NCI-H345 treated with DMSO at 0.1 percent for 48 hours (cell line): Measurements from ENCODE around the gene KLF18.
"Not testable (repeated sequence)": the region's sequence is repeated elsewhere in the genome, so short reads cannot be mapped to it uniquely, and the experiment has no call there.

Source experiments
- DNase-seq: peaks from one replicate; lab custom pipeline; 2025; ENCODE audit not compliant: unreplicated experiment; lab: John Stamatoyannopoulos, UW

The KLF18 gene

GRCh38 chr1:44141531-44141930 is at the start of gene KLF18:
Gene KLF18, minus strand, starts transcription at chr1:44141631. Its CDS starts 0 bp downstream, at chr1:44141631.
- no peak for DNase-seq

GRCh38 chr1:44174630-44175029 is 33.2 kb upstream of the KLF18 start:
- DNase-seq: no peak

GRCh38 chr1:44170281-44170823 is 28.9 kb upstream of the KLF18 start:
- no peak for DNase-seq

DNA sequence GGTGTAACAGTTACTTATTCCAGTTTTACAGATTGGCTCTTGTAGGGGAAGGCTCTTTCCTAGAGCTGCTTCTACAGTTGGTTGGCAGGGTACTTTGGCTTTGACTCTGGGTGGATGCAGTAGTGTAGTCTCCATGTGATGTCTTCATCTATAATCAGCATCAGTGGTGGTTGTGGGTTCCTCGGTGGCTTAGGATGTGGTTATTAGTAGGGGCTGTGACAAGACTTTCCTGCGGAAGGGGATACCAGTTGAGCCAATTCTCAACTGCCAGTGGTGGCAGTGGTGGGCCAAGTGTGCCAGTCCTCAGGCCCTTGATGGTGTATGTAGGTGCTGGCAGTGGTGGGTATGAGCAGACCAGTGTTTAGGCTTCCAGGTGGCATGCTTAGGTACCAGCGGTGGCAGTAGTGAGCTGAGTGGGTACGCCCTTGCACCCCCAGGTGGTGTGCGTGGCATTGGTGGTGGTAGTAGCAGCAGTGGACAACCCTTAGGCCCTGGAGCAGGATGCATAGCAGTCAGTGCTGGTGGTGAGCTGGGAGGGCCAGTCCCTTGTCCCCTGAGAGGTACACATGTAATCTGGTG is 27.2 kb upstream of the KLF18 start:
- no peak for DNase-seq

GRCh38 chr1:44161546-44161945 is 20.1 kb upstream of the KLF18 start:
- DNase-seq: no peak

- no peak for DNase-seq
These were observed 17.4 kb upstream of the KLF18 start for GRCh38 chr1:44158871-44159270.

- no peak for DNase-seq
These were observed 16.5 kb upstream of the KLF18 start for GRCh38 chr1:44157903-44158302.

DNA sequence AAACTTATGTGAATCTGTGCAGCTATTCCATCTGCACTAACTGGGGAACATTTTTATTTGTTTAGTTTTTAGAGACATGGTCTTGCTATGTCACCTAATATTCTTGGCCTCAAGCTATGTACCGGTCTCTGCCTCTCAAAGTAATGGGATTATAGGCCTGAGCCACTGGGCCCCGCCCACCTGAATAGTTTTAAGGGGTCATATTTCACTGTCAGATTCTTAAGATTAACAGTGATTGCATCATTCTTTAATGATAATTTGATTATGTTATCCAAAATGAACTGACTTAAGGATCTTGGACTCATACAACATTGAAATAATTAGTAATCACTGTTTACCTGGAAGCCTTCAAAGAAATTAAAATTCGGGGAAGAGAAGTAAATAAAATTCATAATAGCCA is 12.6 kb upstream of the KLF18 start:
- no peak for DNase-seq

DNA sequence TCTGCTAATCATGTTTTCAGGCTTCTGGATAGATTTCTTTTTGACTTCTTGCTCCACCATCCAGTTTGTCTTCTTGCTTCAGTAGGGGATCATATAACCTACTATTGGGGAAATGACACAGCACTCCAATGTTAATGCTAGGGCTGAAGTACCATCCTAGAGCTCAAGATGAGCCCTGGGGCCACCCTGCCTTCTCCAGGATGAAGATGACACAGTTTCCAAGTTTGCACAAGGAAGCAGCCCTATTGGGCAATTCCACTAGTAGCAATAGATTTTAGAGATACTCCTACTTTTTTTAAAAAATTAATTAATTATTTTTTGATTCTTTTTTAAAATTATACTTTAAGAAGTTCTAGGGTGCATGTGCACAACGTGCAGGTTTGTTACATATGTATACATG is 11.3 kb upstream of the KLF18 start:
- no peak for DNase-seq

DNA sequence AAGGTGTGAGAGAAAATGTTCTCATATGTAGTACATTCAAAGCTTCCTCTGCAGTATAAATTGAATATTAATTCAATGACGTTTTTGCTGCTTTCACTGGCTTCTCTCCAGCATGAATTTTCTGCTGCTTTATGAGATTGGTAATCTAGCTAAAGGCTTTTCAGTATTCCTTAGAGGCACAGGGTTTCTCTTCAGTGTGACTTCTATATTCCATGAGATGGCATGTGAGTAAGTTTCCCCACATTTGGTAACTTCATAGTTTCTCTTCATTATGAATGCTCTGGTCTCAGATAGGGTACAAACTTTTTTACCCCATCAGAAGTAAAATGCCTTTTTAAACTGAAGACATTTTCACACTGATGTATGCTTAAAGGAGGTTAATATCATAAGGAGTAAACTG is 10.4 kb upstream of the KLF18 start:
- DNase-seq: no peak

- DNase-seq: no peak
These were observed 9.9 kb upstream of the KLF18 start for GRCh38 chr1:44151332-44151731.

DNA sequence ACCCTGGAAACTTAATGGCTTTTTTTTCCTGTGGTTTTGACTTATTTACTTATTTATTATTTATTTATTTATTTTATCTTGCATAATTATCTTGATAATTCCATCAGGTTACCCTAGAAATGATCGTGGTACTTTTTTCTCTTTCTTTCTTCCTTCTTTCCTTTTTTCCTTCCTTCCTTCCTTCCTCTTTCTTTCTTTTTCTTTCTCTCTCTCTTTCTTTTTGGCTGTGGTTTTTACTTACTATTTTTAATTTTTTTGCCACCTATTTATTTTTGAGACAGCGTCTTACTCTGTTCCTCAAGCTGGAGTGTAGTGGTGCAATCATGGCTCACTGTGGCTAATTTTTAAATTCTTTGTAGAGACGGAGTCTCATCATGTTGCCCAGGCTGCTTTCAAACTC is 6.2 kb upstream of the KLF18 start:
- no peak for DNase-seq

DNA sequence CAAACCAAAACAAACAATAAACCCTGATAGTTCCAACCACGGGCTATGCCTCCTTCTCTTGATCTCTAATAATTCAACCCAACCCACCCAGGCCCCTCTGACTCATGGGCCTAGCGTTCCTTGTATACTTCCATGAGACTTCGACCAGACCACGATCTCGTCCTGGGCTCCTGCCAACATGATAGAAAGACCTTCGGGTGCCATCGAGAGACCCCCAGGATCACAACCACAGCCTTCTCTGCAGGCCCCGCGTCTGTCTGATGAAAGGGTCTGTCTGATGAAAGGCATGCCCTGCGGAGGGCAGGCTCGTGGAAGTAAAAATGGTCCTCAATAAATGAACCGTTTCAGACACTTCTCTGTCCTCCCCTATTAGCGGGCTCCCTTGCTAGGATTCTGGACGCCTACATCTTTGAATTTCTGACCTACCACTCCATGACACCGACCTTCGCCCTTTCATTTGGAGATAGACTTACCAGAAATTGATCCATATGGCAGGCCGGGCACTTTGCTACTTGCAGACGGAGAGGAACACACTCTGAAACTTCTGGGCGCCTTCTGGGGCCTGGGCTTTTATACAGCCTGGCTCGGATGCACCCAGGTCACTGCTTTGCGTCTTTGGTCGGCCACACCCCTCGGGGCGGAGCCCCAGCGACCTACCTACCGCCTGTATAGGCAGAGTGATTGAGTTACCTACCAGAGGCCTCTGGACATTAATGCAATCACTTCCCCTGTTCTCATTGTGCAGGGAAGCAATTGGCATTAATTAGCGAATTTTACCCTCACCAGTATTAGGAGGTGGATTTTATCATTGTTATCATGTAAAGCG is 5.3 kb upstream of the KLF18 start:
- no peak for DNase-seq

- DNase-seq: no peak
These were observed 3.7 kb upstream of the KLF18 start for GRCh38 chr1:44144962-44145756.

DNA sequence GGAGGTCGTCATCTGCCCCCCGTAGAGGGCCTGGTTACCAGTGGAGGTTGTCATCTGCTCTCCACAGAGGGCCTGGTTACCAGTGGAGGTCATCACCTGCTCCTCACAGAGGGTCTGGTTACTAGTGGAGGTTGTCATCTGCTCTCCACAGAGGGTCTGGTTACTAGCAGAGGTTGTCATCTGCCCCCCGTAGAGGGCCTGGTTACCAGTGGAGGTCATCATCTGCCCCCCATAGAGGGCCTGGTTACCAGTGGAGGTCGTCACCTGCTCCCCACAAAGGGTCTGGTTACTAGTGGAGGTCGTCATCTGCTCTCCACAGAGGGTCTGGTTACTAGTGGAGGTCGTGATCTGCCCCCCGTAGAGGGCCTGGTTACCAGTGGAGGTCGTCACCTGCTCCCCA is 1.9 kb downstream of the KLF18 start:
- DNase-seq: not testable (repeated sequence)

- no peak for DNase-seq
These were observed 3.2 kb downstream of the KLF18 start for GRCh38 chr1:44138239-44138638.

- no peak for DNase-seq
These were observed 5.5 kb downstream of the KLF18 start for GRCh38 chr1:44135886-44136285.

DNA sequence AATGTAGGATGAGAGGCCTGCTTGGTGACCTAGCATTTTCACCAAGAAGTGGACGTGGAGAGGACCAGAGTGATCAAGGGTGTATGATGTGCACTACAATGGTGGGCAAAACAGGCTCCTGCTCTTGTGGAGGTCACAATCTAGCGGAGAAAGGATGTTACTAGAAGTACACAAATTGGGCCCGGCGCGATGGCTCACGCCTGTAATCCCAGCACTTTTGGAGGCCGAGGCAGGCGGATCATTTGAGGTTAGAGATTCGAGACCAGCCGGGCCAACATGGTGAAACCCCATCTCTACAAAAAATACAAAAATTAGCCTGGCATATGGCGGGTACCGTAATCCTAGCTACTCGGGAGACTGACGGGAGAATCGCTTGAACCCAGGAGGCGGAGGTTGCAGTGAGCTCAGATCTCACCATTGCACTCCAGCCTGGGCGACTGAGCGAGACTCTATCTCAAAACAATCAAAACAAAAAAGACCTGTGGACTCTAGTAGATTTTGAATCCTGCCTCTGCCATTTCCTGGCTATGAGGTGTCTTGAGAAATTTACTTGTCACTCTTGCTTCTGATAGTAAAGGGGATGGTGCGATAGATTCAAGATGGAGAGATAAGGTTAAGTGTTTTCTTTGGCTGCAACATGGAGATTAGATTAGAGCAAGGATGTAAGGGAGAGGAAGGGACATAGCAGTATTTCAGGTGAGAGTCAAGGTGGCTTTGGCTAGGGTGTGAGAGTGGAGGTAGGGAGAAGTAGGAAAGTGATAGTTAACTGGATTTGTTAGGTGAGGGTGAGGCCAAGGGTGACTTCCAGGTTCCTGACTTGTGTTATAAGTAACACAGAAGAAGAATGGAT is 7.1 kb downstream of the KLF18 start:
- no peak for DNase-seq

GRCh38 chr1:44131411-44131810 is 10.0 kb downstream of the KLF18 start:
- no peak for DNase-seq

GRCh38 chr1:44129616-44130500 is 11.6 kb downstream of the KLF18 start:
- no peak for DNase-seq
